H1 (cell line): ENCODE data around the gene RFX1. TPM values are rescaled to one million over a fixed set of nuclear protein-coding genes. Genes with fewer than 3 reads are reported as not detected.
A peak's percentile ranks its signal among the peaks of the same experiment; 100 is the strongest.

Experiments used
- CTCF ChIA-PET: fragments of 300-600 bp; sonication (Branson Sonifier 250); formaldehyde crosslinking; loops from one replicate; lab custom pipeline; 2021; ENCODE audit not compliant: partially characterized antibody; lab: Charles Lee
- POLR2A ChIA-PET: fragments of 300-600 bp; sonication (Branson Sonifier 250); formaldehyde crosslinking; loops from one replicate; lab custom pipeline; 2021; ENCODE audit warnings: inconsistent platforms; ENCODE audit not compliant: partially characterized antibody; lab: Charles Lee
- DNase-seq, 2 experiments: peaks; one replicate each; pipeline versions ENCODE4 v3.0.0 to v3.0.0-alpha.2; 2010 to 2022; ENCODE audit warnings: low spot score in 2 of 2, low read depth in 1 of 2, mixed read lengths in 1 of 2
- FAIRE-seq: peaks from 2 replicates; lab custom pipeline; 2011; peaks lifted over from hg19 to GRCh38; lab: Jason Lieb, UNC
- H2AFZ ChIP-seq: 2 replicates; pipeline ENCODE4 v1.8.1; 2012; ENCODE audit warnings: low read length, inconsistent platforms
- H2AK5ac ChIP-seq: 2 replicates; pipeline ENCODE4 v1.6.1; 2013; ENCODE audit warnings: low read depth, low read length
- H2BK120ac ChIP-seq: replicated peaks from 2 replicates; pipeline ENCODE3; 2013; ENCODE audit warnings: low read depth, low read length, inconsistent platforms
- H2BK12ac ChIP-seq: 2 replicates; pipeline ENCODE4 v1.6.1; 2013; ENCODE audit warnings: low read depth, low read length
- H2BK15ac ChIP-seq: 2 replicates; pipeline ENCODE4 v1.6.1; 2013; ENCODE audit warnings: low read length
- H2BK20ac ChIP-seq: 2 replicates; pipeline ENCODE4 v1.6.1; 2013; ENCODE audit warnings: low read length
- H2BK5ac ChIP-seq: 2 replicates; pipeline ENCODE4 v1.6.1; 2013; ENCODE audit warnings: low read depth, low read length
- H3K14ac ChIP-seq: 2 replicates; pipeline ENCODE4 v1.6.1; 2013; ENCODE audit warnings: inconsistent platforms; ENCODE audit not compliant: insufficient read length
- H3K18ac ChIP-seq: 2 replicates; pipeline ENCODE4 v1.6.1; 2013; ENCODE audit warnings: low read length; ENCODE audit errors: extremely low read depth
- H3K23ac ChIP-seq: 2 replicates; pipeline ENCODE4 v1.6.1; 2013; ENCODE audit warnings: inconsistent platforms; ENCODE audit not compliant: insufficient read length
- H3K23me2 ChIP-seq: 2 replicates; pipeline ENCODE4 v1.6.1; 2013; ENCODE audit warnings: low read depth, low read length
- H3K27ac ChIP-seq: 2 replicates; pipeline ENCODE4 v1.6.1; 2011; ENCODE audit warnings: low read depth, low read length, inconsistent platforms
- H3K27me3 ChIP-seq, 4 experiments: replicated peaks in 1 of 4; 1 replicate in 1 of 4; 2 replicates in 3 of 4; pipeline versions ENCODE4 v1.6.1 to v1.8.1; 2011 to 2013; ENCODE audit warnings: low read length in 3 of 4, mild to moderate bottlenecking in 3 of 4, inconsistent platforms in 2 of 4, mixed read lengths in 2 of 4, moderate library complexity in 1 of 4; ENCODE audit not compliant: control insufficient read depth in 3 of 4, insufficient read depth in 3 of 4; ENCODE audit errors: extremely low read depth in 1 of 4
- H3K36me3 ChIP-seq, 4 experiments: 2 replicates each; pipeline versions ENCODE4 v1.6.1 to v1.8.1; 2011 to 2013; ENCODE audit warnings: mild to moderate bottlenecking in 4 of 4, low read length in 3 of 4, moderate library complexity in 2 of 4, control low read depth in 1 of 4, inconsistent platforms in 1 of 4; ENCODE audit not compliant: insufficient read depth in 4 of 4, control insufficient read depth in 2 of 4
- H3K4ac ChIP-seq: replicated peaks from 2 replicates; pipeline ENCODE3; 2013; ENCODE audit warnings: low read length, low read depth, mixed read lengths, inconsistent platforms; ENCODE audit not compliant: insufficient read length
- H3K4me1 ChIP-seq, 4 experiments: replicated peaks in 1 of 4; 1 replicate in 1 of 4; 2 replicates in 3 of 4; pipeline versions ENCODE4 v1.6.1 to v1.8.1; 2011 to 2013; ENCODE audit warnings: low read length in 3 of 4, inconsistent platforms in 2 of 4, mixed read lengths in 1 of 4; ENCODE audit not compliant: insufficient read depth in 4 of 4, control insufficient read depth in 3 of 4
- H3K4me2 ChIP-seq, 2 experiments: 2 replicates each; pipeline versions ENCODE4 v1.6.1 to v1.8.1; 2011 to 2013; ENCODE audit warnings: low read depth in 2 of 2, low read length in 2 of 2, control low read depth in 1 of 2, inconsistent platforms in 1 of 2, mild to moderate bottlenecking in 1 of 2; ENCODE audit not compliant: insufficient read depth in 1 of 2
- H3K4me3 ChIP-seq, 4 experiments: fragments of 200-600, 300-600 bp in 1 of 4; sonication (generic), shearing (Covaris generic), sonication (Bioruptor Twin) in 1 of 4; 2 replicates each; pipeline versions ENCODE4 v1.5.1 to v1.8.1; 2011 to 2016; ENCODE audit warnings: low read length in 4 of 4, low read depth in 3 of 4, control low read depth in 2 of 4, inconsistent platforms in 2 of 4, mild to moderate bottlenecking in 2 of 4, mixed read lengths in 1 of 4, moderate library complexity in 1 of 4; ENCODE audit not compliant: insufficient read depth in 2 of 4; ENCODE audit errors: extremely low read depth in 1 of 4
- H3K56ac ChIP-seq: replicated peaks from 2 replicates; pipeline ENCODE3; 2013; ENCODE audit warnings: low read depth, mild to moderate bottlenecking, mixed read lengths, low read length, inconsistent platforms; ENCODE audit not compliant: insufficient read length
- H3K79me1 ChIP-seq: 2 replicates; pipeline ENCODE4 v1.6.1; 2013; ENCODE audit warnings: low read depth, low read length, control low read depth
- H3K79me2 ChIP-seq, 2 experiments: 2 replicates each; pipeline versions ENCODE4 v1.6.1 to v1.8.1; 2012 to 2013; ENCODE audit warnings: low read length in 2 of 2, mild to moderate bottlenecking in 2 of 2, inconsistent platforms in 1 of 2; ENCODE audit not compliant: insufficient read depth in 2 of 2, control insufficient read depth in 1 of 2
- H3K9ac ChIP-seq, 4 experiments: replicated peaks in 1 of 4; 1 replicate in 1 of 4; 2 replicates in 3 of 4; pipeline versions ENCODE4 v1.6.1 to v1.8.1; 2011 to 2013; ENCODE audit warnings: low read depth in 3 of 4, low read length in 3 of 4, control low read depth in 2 of 4, mild to moderate bottlenecking in 2 of 4, moderate library complexity in 2 of 4, inconsistent platforms in 1 of 4; ENCODE audit errors: extremely low read depth in 1 of 4
- H3K9me3 ChIP-seq, 2 experiments: 2 replicates each; pipeline versions ENCODE4 v1.6.1 to v1.8.1; 2012 to 2013; ENCODE audit warnings: mild to moderate bottlenecking in 2 of 2, moderate library complexity in 2 of 2, control low read depth in 1 of 2, inconsistent platforms in 1 of 2, low read depth in 1 of 2, low read length in 1 of 2, mixed read lengths in 1 of 2; ENCODE audit not compliant: insufficient read depth in 2 of 2
- H4K20me1 ChIP-seq, 2 experiments: replicated peaks in 1 of 2; 2 replicates each; pipeline versions ENCODE3 to v1.8.1; 2011 to 2013; ENCODE audit warnings: inconsistent platforms in 2 of 2, low read length in 2 of 2, mild to moderate bottlenecking in 1 of 2; ENCODE audit not compliant: insufficient read depth in 2 of 2, control insufficient read depth in 1 of 2
- H4K5ac ChIP-seq: 2 replicates; pipeline ENCODE4 v1.6.1; 2013; ENCODE audit warnings: low read length, low read depth, mixed read lengths, inconsistent platforms; ENCODE audit not compliant: insufficient read length
- H4K8ac ChIP-seq: 2 replicates; pipeline ENCODE4 v1.8.0; 2013; ENCODE audit warnings: mild to moderate bottlenecking, moderate library complexity, low read length, inconsistent platforms; ENCODE audit not compliant: insufficient read depth; ENCODE audit errors: extremely low read depth
- H4K91ac ChIP-seq: replicated peaks from 2 replicates; pipeline ENCODE3; 2013; ENCODE audit warnings: low read length, mixed read lengths, inconsistent platforms; ENCODE audit not compliant: insufficient read length
- ATF2 ChIP-seq: IDR thresholded peaks from 2 replicates; pipeline ENCODE4 v1.6.1; 2012; ENCODE audit warnings: low read length, inconsistent platforms
- ATF3 ChIP-seq: IDR thresholded peaks from 2 replicates; pipeline ENCODE4 v1.6.1; 2011; ENCODE audit warnings: low read depth, mild to moderate bottlenecking, low read length; ENCODE audit not compliant: insufficient read depth
- EGR1 ChIP-seq: IDR thresholded peaks from 2 replicates; pipeline ENCODE4 v1.6.1; 2011; ENCODE audit warnings: low read depth, low read length, borderline replicate concordance
- HDAC6 ChIP-seq: IDR thresholded peaks from one replicate; pipeline ENCODE4 v1.7.1; 2012; ENCODE audit warnings: low read depth, mild to moderate bottlenecking, inconsistent platforms, low read length, moderate library complexity
- JUND ChIP-seq: IDR thresholded peaks from 2 replicates; pipeline ENCODE4 v1.6.1; 2011; ENCODE audit warnings: mild to moderate bottlenecking, improper control_type of control experiment, low read length
- RBBP5 ChIP-seq: IDR thresholded peaks from 2 replicates; pipeline ENCODE4 v1.7.1; 2012; ENCODE audit warnings: low read depth, mild to moderate bottlenecking, inconsistent platforms, low read length, moderate library complexity, borderline replicate concordance
- RXRA ChIP-seq: IDR thresholded peaks from 2 replicates; pipeline ENCODE4 v1.6.1; 2011; ENCODE audit warnings: low read depth, mild to moderate bottlenecking, low read length, moderate library complexity; ENCODE audit not compliant: insufficient read depth
- SRF ChIP-seq: IDR thresholded peaks from 2 replicates; pipeline ENCODE4 v1.6.1; 2011; ENCODE audit warnings: mild to moderate bottlenecking, low read depth, low read length, moderate library complexity
- ZNF274 ChIP-seq: IDR thresholded peaks from 2 replicates; pipeline ENCODE4 v1.7.0; 2012; ENCODE audit warnings: low read length, borderline replicate concordance; ENCODE audit errors: extremely low read depth
- WGBS, 2 experiments: shearing (Covaris generic) in 1 of 2; methylation state at CpG; one replicate each; pipeline versions ENCODE4 v1.1.6 to v1.1.7; 2013 to 2015; ENCODE audit warnings: low lambda C conversion rate in 2 of 2, mixed read lengths in 2 of 2, inconsistent platforms in 1 of 2, low coverage in 1 of 2, missing lambda C conversion rate in 1 of 2; ENCODE audit not compliant: insufficient replicate concordance in 2 of 2, insufficient coverage in 1 of 2, insufficient read length in 1 of 2; ENCODE audit errors: extremely low coverage in 1 of 2, missing lambda C conversion rate in 1 of 2; 5-methylcytosine and 5-hydroxymethylcytosine counted together
- polyA plus RNA-seq, 7 experiments: library from polyadenylated mRNA; depleted of rRNA in 3 of 7; stranded (reverse) in 5 of 7; unstranded in 2 of 7; fragments of >200 nt in 5 of 7; fragments of 200-250 nt in 2 of 7; gene quantifications; 1 replicate in 5 of 7; 2 replicates in 1 of 7; 4 replicates in 1 of 7; pipeline versions ENCODE4 v1.2.1 to v1.2.3, GENCODE V29; 2011 to 2013; ENCODE audit warnings: missing spikeins in 2 of 7, mixed read lengths in 2 of 7
- total RNA-seq: library from RNA; stranded (reverse); fragmentation: NEBNext Ultra II Directional; extraction: Animal tissue kit (Norgen Biotek cat#: 25700); gene quantifications from 2 replicates; pipeline ENCODE4 v1.2.1, GENCODE V29; 2021

RFX1 gene
- total and polyA plus RNA-seq, 2 of the 8 experiments (the other 6 are each of a cell fraction or from before 2014, with no cell fraction given), result 4.9 to 17.0 TPM

GRCh38 chr19:13977803-13978202 is 28.3 kb downstream of the RFX1 start:
- Histone ChIP-seq H2BK12ac (peak overlapping the region; percentile 80; the same call in 1 of the 2 replicates), H2BK5ac (peak overlapping the region; percentile 81; the same call in 1 of the 2 replicates), H2BK120ac (no peak overlapping the region), H3K23me2 (peaks cover 2% of the 10 kb centered on the region; the same call in 1 of the 2 replicates), H3K4ac (peak overlapping the region; percentile 65), H2BK20ac (0 out of 2 replicates have a peak overlapping the region, but pooled peaks have one; percentile 32), H3K18ac (peak overlapping the region; percentile 19; the same call in 1 of the 2 replicates), H3K4me3 (peak overlapping the region in 1 of 4 experiments; percentile 70; a peak in 2 of 8 replicates), H3K23ac (no peak overlapping the region), H3K27me3 (no peaks in the 10 kb centered on the region), H2AFZ (no peak overlapping the region), H4K91ac (peak overlapping the region; percentile 95), H3K79me1 (no peaks in the 10 kb centered on the region), H3K9me3 (no peaks in the 10 kb centered on the region), H3K4me2 (peak overlapping the region; percentile 57 to 63), H2AK5ac (peak overlapping the region; percentile 86; the same call in 1 of the 2 replicates), H4K20me1 (no peaks in the 10 kb centered on the region), H4K8ac (peak overlapping the region; percentile 81; the same call in 1 of the 2 replicates), H4K5ac (no peak overlapping the region), H3K4me1 (peaks cover 0 to 14% (median 8%) of the 10 kb centered on the region in 4 experiments; a peak in 3 of 7 replicates), H3K27ac (peak overlapping the region; percentile 56; the same call in 1 of the 2 replicates), H3K36me3 (peaks cover 0 to 9% (median under 1%) of the 10 kb centered on the region in 4 experiments; a peak in 2 of 8 replicates), H3K56ac (no peak overlapping the region), H2BK15ac (peak overlapping the region; percentile 88; the same call in 1 of the 2 replicates), H3K14ac (no peak overlapping the region), H3K79me2 (no peaks in the 10 kb centered on the region), H3K9ac (no peak overlapping the region)
- FAIRE-seq, result no peak
- CTCF ChIA-PET, result interaction anchor here (0.5 to 10.3 kb wide), 15 partner anchors 9 to 504 kb away, joined by 3 to 77 read pairs (median 4); partner anchors contain the start of gene IL27RA
- DNase-seq, result no peak
- 90% methylated on average over 10 of the region's 12 CpGs; no CpG with 5 or more reads in 1 of the 2 experiments for WGBS, 2 experiments
- POLR2A ChIA-PET, result interaction anchor here (0.7 to 4.3 kb wide), 11 partner anchors 10 to 472 kb away, joined by 3 to 34 read pairs (median 5); partner anchors contain the start of genes CACNA1A, DCAF15, PODNL1 and RFX1
- TF ChIP-seq JUND (no peak), ATF2 (no peak), SRF (no peak), RBBP5 (no peak), ZNF274 (no peak), RXRA (no peak), EGR1 (no peak), ATF3 (no peak), HDAC6 (no peak)
